AG09309 (cell line): ENCODE data around the gene ITGA11.

ENCODE experiments used
- DNase-seq: peaks from one replicate; pipeline ENCODE4 v3.0.0-alpha.2; 2010; ENCODE audit warnings: low read depth
- H3K4me3 ChIP-seq: 2 replicates; pipeline ENCODE4 v1.5.1; 2011; ENCODE audit warnings: mild to moderate bottlenecking, low read depth, low read length, moderate library complexity; ENCODE audit not compliant: control insufficient read depth
- TF ChIP-seq, protein P1 (sequence below): IDR thresholded peaks from 2 replicates; pipeline ENCODE4 v1.5.1; 2011; ENCODE audit warnings: mild to moderate bottlenecking, low read depth, low read length, inconsistent platforms; ENCODE audit not compliant: insufficient read depth, control insufficient read depth; ENCODE audit errors: missing control alignments

Gene ITGA11

DNA sequence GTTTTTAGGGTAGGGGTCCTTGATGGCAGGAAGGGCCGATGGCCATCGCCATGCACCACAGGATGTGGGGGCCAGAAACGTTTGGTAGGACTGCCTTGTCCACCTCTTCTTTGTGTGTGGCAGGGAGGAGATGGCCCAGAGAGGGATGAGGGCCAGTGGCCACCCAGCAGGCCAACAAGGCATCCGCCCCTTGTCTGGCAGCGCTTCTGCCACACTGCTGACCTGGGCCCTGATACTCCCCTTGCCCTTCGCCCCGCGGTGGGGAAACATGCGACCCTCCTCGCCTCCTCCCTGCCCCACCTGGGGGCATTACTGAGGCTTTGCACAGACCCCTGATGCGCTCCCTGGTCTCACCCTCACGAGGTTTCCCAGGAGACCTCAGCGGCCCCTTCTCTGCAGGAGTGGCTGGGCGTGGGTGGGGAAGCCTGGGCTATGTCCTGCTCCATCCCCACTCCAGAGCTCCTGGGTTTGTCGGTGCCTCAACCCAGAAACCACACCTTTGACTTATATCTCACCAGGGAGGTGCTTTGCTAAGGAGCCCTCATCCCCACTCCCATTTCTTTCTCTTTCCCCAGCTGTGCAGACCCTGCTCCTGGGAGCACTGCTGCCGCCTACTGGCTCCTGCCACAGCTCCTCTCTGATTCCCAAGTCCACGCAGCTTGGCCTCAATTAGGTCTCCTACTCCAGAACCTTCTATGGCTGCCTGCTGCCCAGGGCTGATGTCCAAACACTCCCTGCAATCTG lies 115.7 kb downstream of the ITGA11 start:
- no peak overlapping the region for H3K4me3 ChIP-seq
- TF ChIP-seq, protein P1, sequence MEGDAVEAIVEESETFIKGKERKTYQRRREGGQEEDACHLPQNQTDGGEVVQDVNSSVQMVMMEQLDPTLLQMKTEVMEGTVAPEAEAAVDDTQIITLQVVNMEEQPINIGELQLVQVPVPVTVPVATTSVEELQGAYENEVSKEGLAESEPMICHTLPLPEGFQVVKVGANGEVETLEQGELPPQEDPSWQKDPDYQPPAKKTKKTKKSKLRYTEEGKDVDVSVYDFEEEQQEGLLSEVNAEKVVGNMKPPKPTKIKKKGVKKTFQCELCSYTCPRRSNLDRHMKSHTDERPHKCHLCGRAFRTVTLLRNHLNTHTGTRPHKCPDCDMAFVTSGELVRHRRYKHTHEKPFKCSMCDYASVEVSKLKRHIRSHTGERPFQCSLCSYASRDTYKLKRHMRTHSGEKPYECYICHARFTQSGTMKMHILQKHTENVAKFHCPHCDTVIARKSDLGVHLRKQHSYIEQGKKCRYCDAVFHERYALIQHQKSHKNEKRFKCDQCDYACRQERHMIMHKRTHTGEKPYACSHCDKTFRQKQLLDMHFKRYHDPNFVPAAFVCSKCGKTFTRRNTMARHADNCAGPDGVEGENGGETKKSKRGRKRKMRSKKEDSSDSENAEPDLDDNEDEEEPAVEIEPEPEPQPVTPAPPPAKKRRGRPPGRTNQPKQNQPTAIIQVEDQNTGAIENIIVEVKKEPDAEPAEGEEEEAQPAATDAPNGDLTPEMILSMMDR = no peak
- DNase-seq = no peak

DNA sequence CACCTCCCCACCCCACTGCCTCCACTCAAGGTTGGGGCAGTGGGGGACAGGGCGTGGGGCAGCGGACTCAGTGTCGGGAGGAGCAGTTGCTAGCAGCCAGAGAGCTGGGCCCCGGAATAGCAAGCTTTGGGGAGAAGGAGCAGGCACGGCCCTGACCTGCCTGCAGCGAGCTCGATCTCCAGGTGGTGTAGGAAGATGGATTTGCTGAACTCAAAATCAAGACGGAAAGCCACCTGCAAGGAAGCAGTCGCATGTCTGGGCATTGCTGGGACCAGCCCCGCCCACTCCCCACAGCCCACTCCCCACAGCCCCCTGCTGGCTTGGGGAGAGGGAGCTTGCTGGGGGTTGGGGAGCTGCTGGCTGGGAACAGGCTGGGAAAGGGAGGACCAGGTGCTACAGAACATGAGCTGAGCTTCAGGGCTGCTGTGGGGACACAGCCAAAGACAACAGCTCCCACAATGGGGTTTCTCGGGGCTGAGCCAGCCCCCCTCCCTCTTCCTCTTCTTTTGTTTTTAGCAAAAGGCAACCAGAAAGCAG lies 116.4 kb downstream of the ITGA11 start:
- no peak overlapping the region for H3K4me3 ChIP-seq
- TF ChIP-seq, protein P1 = no peak
- DNase-seq = no peak

DNA sequence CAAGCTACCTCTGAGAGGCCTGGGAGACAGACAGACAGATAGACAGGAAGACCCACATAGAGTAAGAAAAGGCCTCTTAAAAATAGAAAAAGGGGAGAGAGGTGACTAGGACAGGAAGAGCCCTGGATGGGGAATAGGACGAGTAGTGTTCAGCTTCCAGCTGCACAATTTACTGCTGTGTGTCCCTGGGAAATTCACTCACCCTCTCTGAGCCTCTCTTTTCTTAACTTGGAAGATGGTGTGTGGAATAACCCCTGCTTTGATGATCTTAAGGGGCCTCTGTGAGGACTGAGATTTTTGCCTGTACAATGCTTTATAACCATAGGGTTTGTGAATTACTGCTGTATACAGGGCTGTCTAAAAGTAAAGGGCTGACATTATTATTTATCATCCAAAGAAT lies 116.9 kb downstream of the ITGA11 start:
- DNase-seq = no peak
- TF ChIP-seq, protein P1 = no peak

DNA sequence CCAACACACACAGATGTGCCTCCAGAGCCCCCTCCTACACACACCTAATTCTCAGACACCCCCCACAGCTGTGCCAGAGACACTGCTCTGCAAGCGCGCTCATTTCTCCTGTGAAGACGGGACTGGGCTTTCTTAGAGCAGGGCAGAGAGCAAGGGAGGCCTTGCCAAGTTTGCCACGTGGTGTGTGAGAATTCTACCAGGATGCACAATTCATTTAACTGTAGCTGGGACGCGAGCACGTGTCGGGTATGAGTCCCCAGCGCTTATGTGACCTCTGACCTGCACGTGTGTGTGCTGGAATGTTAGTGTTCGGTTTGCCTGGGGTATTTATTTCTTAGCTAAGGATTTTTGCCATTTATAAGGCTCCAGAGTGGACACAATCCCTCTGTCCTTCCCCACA lies 117.4 kb downstream of the ITGA11 start:
- TF ChIP-seq, protein P1 = no peak
- no peak overlapping the region for H3K4me3 ChIP-seq
- DNase-seq = no peak

More for the DNA sequence above, 116.9 kb downstream of the ITGA11 start:
- no peak overlapping the region for H3K4me3 ChIP-seq

DNA sequence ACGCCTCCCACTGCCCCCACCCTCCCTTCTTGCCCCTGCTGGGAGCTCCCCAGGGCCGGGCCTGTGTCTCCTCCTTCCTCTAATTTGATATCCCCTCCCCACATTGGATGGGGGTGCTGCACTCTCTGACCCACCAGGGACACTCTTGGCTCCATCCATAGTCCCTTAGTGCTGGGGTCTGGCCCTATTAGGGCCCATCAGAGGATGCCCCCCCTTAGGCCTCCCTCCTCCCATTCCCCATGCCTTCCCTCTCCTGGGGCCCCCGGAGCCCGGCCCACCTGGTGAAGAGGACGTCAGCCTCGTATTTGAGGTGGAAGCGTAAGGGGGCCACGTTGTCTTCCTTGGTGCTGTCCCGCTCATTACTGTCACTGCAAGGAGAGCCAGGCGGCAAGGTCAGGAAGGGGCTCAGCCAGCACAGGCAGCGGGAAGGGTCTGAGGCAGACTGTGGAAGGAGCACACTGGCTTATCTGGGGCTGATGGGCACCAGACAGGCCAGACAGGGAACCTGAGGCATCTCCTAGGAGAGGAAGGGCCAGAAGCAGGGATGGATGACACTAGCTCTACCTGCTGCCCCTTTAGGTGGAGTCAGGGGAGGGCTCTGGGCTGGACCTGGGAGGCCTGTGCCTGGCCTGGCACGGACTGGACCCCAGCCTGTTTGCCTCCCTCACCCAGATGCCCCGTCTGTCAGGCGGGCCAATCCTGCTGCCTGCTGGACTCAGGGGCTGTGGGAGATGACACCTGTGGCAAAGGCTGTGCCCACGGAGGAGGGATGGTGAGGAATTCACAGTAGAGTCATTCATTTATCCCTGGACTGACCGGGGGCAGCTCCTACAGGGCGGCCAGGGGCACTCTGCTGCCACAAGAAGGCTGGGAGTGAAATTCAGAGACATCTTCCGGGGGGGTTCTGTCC lies 118.2 kb downstream of the ITGA11 start:
- DNase-seq = no peak
- TF ChIP-seq, protein P1 = no peak
- H3K4me3 ChIP-seq = no peak overlapping the region

DNA sequence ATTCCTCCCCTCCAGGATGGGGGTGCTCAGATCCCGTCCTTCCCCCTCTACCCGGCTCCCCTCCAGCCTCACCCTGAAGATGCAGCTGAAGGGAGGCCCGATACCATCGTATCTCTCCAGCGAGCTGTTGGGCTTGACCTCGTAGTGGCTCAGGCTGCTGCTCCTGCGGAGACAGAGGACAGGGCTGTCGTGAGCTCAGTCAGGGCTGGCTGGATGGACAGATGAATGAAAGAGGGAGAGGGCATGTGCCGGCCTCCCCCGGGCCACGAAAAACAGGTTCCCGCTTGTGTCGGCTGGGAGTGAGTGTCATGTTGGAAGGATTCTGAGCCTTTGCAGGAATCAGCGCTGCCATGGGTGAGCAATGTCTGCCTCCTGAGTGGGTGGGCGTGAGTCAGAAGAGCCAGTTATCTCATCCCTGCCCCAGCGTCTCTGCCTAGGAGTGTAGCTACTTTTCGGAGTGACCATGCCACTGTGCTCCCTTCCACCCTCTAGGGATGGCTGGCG lies 119.2 kb downstream of the ITGA11 start:
- no peak overlapping the region for H3K4me3 ChIP-seq
- TF ChIP-seq, protein P1 = no peak
- DNase-seq = no peak
